Vagina (tissue), 2 donors: ENCODE measurements around the gene CD47.

Experiments used
- CTCF ChIP-seq, 3 experiments: fragments of 450-650 bp in 2 of 3; fragments of 200-600 bp in 1 of 3; sonication (generic) in 1 of 3; IDR thresholded peaks; one replicate each; pipeline ENCODE4 v1.5.1; 2017 to 2019; ENCODE audit warnings: antibody characterized with exemption in 3 of 3, mild to moderate bottlenecking in 2 of 3, moderate library complexity in 2 of 3
- POLR2A ChIP-seq, 2 donors: fragments of 450-650 bp; IDR thresholded peaks; one replicate each; pipeline ENCODE4 v1.6.1; 2017; ENCODE audit warnings: antibody characterized with exemption in 2 of 2, mild to moderate bottlenecking in 2 of 2, moderate library complexity in 2 of 2

- TF ChIP-seq CTCF (IDR thresholded peaks at IDR 0.05): no peak
- no peak for TF ChIP-seq POLR2A (IDR thresholded peaks at IDR 0.05)
These were observed 26.4 kb downstream of the CD47 start for GRCh38 chr3:108064293-108064887.
